ENCODE data around the gene GSTCD.

DNA sequence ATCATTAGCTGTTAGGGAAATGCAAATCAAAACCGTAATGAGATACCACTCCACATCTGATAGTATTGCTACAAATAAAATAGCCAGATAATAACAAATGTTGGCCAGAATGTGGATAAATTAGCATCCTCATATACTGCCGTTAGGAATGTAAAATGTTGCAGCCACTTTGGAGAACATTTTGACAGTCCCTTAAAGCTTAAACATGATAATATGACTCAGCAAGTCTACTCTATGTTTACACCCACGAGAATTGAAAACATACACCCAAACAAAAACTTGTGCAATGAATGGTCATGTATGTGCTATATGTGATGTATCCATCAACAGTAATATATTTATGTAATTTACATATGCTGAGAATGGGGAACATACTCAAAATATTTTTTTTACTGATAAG lies 78.2 kb downstream of the GSTCD start:
- TF ChIP-seq, protein P1, sequence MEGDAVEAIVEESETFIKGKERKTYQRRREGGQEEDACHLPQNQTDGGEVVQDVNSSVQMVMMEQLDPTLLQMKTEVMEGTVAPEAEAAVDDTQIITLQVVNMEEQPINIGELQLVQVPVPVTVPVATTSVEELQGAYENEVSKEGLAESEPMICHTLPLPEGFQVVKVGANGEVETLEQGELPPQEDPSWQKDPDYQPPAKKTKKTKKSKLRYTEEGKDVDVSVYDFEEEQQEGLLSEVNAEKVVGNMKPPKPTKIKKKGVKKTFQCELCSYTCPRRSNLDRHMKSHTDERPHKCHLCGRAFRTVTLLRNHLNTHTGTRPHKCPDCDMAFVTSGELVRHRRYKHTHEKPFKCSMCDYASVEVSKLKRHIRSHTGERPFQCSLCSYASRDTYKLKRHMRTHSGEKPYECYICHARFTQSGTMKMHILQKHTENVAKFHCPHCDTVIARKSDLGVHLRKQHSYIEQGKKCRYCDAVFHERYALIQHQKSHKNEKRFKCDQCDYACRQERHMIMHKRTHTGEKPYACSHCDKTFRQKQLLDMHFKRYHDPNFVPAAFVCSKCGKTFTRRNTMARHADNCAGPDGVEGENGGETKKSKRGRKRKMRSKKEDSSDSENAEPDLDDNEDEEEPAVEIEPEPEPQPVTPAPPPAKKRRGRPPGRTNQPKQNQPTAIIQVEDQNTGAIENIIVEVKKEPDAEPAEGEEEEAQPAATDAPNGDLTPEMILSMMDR (IDR thresholded peaks at IDR 0.05; ENCODE audit: borderline replicate concordance, extremely low read depth, low read length, poor library complexity, severe bottlenecking), result no peak
- no peak for TF ChIP-seq EZH2 (IDR thresholded peaks at IDR 0.05; ENCODE audit: borderline replicate concordance, low read depth, low read length, severe bottlenecking)
